Sigmoid colon (tissue), 7 donors: ENCODE results near the gene GAS2L1. TPM values are rescaled to one million over a fixed set of nuclear protein-coding genes. Genes with fewer than 3 reads are reported as not detected.

Experiments used
- DNase-seq: peaks from one replicate; pipeline ENCODE4 v3.0.0-alpha.2; 2019
- H3K27ac ChIP-seq, 4 donors: fragments of 200-600 bp; sonication (generic); one replicate each; pipeline ENCODE4 v1.5.1; 2016 to 2019; ENCODE audit warnings: mild to moderate bottlenecking in 1 of 4
- H3K27me3 ChIP-seq, 3 donors: fragments of 200-600 bp; sonication (generic); one replicate each; pipeline ENCODE4 v1.5.1; 2019; ENCODE audit warnings: mild to moderate bottlenecking in 1 of 3
- H3K36me3 ChIP-seq, 4 donors: fragments of 200-600 bp; sonication (generic); one replicate each; pipeline ENCODE4 v1.5.1; 2016 to 2019
- H3K4me1 ChIP-seq, 4 donors: fragments of 200-600 bp; sonication (generic); one replicate each; pipeline ENCODE4 v1.5.1; 2017 to 2019
- H3K4me3 ChIP-seq, 4 donors: fragments of 200-600 bp; sonication (generic); one replicate each; pipeline ENCODE4 v1.5.1; 2017 to 2019; ENCODE audit warnings: mild to moderate bottlenecking in 2 of 4, moderate library complexity in 1 of 4
- H3K9me3 ChIP-seq, 4 donors: fragments of 200-600 bp in 3 of 4; sonication (generic) in 3 of 4; one replicate each; pipeline versions ENCODE4 v1.5.1 to v1.6.1; 2013 to 2019
- CTCF ChIP-seq, 4 experiments: fragments of 450-650 bp in 3 of 4; fragments of 200-600 bp in 1 of 4; IDR thresholded peaks; one replicate each; pipeline ENCODE4 v1.5.1; 2016 to 2019; ENCODE audit warnings: antibody characterized with exemption in 4 of 4, mild to moderate bottlenecking in 3 of 4, moderate library complexity in 2 of 4
- EP300 ChIP-seq, 4 donors: sonication (generic); formaldehyde crosslinking; IDR thresholded peaks; one replicate each; pipeline ENCODE4 v1.6.1; 2017; ENCODE audit warnings: antibody characterized with exemption in 4 of 4
- POLR2A ChIP-seq, 2 donors: fragments of 450-650 bp; IDR thresholded peaks; one replicate each; pipeline ENCODE4 v1.6.1; 2016; ENCODE audit warnings: antibody characterized with exemption in 2 of 2, mild to moderate bottlenecking in 2 of 2, moderate library complexity in 2 of 2
- POLR2AphosphoS5 ChIP-seq, 4 donors: sonication (generic); formaldehyde crosslinking; IDR thresholded peaks; one replicate each; pipeline ENCODE4 v1.6.1; 2017; ENCODE audit warnings: antibody characterized with exemption in 4 of 4
- WGBS, 2 donors: extraction: QIAGEN DNeasy Blood & Tissue Kit; methylation state at CpG; one replicate each; pipeline ENCODE4 v1.1.7; 2013; 5-methylcytosine and 5-hydroxymethylcytosine counted together
- intact Hi-C: fragments of 100-400 bp; cut with DNase I; formaldehyde crosslinking; loops from one replicate; pipeline ENCODE4 v1.15.1; 2023
- polyA plus RNA-seq, 3 donors: library from polyadenylated mRNA; stranded (reverse); fragments of 200-250 nt; gene quantifications; one replicate each; pipeline ENCODE4 v1.2.3, GENCODE V29; 2013
- total RNA-seq, 4 donors: library from RNA; depleted of rRNA; stranded (reverse); fragments of >200 nt; gene quantifications; one replicate each; pipeline ENCODE4 v1.1.0, GENCODE V29; 2016
- donor health status: healthy with polysubstance abuse.
- donor health status: Bipolar disorder and iron deficiency.
- donor health status: healthy.

Gene GAS2L1
- total and polyA plus RNA-seq, 7 donors, result 12.0 to 27.5 (median 22.1) TPM

- WGBS, 2 donors, result 39 to 58% methylated on average over 1 of the region's 1 CpG
- Histone ChIP-seq H3K27me3 (peaks cover 10 to 12% (median 10%) of the 10 kb centered on the region in 3 donors), H3K27ac (no peak overlapping the region), H3K4me1 (peaks cover 0 to 5% (median 5%) of the 10 kb centered on the region in 4 donors), H3K4me3 (no peak overlapping the region), H3K9me3 (no peaks in the 10 kb centered on the region), H3K36me3 (no peaks in the 10 kb centered on the region)
- no peak for DNase-seq
- intact Hi-C loops, result no loop called here
- no peak for TF ChIP-seq POLR2A (IDR thresholded peaks at IDR 0.05)
- TF ChIP-seq EP300 (IDR thresholded peaks at IDR 0.05), result no peak
- TF ChIP-seq CTCF (IDR thresholded peaks at IDR 0.05), result no peak
- TF ChIP-seq POLR2AphosphoS5 (IDR thresholded peaks at IDR 0.05), result no peak
Measured at GRCh38 chr22:29320546-29320945, 14.1 kb downstream of the GAS2L1 start.

DNA sequence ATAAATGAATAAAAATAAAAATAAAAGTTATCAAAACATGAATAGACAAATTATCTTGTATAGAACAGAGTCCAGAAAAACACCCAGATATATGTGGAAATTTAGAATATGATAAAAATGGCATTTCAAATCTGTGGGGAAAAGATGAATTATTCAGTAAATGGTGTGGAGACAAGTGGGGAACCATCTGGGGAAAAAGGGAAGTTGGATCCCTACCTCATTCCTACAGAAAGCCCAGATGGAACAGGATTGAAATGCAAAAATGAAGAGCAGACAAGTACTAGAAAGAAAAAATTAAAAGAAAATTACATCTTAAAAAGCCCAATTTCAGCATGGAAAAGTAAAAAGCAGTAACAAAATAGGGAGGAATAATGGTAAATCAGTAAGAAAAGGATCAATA lies 17.2 kb downstream of the GAS2L1 start:
- peaks cover 0 to 25% (median 7%) of the 10 kb centered on the region in 4 donors for H3K36me3 ChIP-seq
- H3K4me3 ChIP-seq, result no peak overlapping the region
- no peak for TF ChIP-seq POLR2A (IDR thresholded peaks at IDR 0.05)
- TF ChIP-seq EP300 (IDR thresholded peaks at IDR 0.05), result no peak
- no peak for TF ChIP-seq POLR2AphosphoS5 (IDR thresholded peaks at IDR 0.05)
- TF ChIP-seq CTCF (IDR thresholded peaks at IDR 0.05), result no peak
- no peaks in the 10 kb centered on the region for H3K27me3 ChIP-seq
- DNase-seq, result no peak
- peaks cover 0 to 4% (median 0%) of the 10 kb centered on the region in 4 donors for H3K4me1 ChIP-seq
- intact Hi-C loops, result no loop called here
- H3K27ac ChIP-seq, result no peak overlapping the region
- no peaks in the 10 kb centered on the region for H3K9me3 ChIP-seq

GRCh38 chr22:29325356-29325755 lies 18.9 kb downstream of the GAS2L1 start:
- intact Hi-C loops, result no loop called here
- TF ChIP-seq POLR2AphosphoS5 (IDR thresholded peaks at IDR 0.05) (no peak), EP300 (IDR thresholded peaks at IDR 0.05) (no peak), CTCF (IDR thresholded peaks at IDR 0.05) (no peak), POLR2A (IDR thresholded peaks at IDR 0.05) (no peak)
- H3K27ac ChIP-seq, result no peak overlapping the region
- no peaks in the 10 kb centered on the region for H3K9me3 ChIP-seq
- H3K4me3 ChIP-seq, result no peak overlapping the region
- 83 to 87% methylated on average over 8 of the region's 8 CpGs for WGBS, 2 donors
- no peak for DNase-seq
- H3K27me3 ChIP-seq, result no peaks in the 10 kb centered on the region
- H3K4me1 ChIP-seq, result peaks cover 0 to 5% (median 0%) of the 10 kb centered on the region in 4 donors
- H3K36me3 ChIP-seq, result peaks cover 0 to 42% (median 15%) of the 10 kb centered on the region in 4 donors

GRCh38 chr22:29325785-29326315 lies 19.4 kb downstream of the GAS2L1 start:
- intact Hi-C loops, result no loop called here

GRCh38 chr22:29326481-29326880 lies 20.0 kb downstream of the GAS2L1 start:
- no peak overlapping the region for H3K27ac ChIP-seq
- no peak for DNase-seq
- H3K4me1 ChIP-seq, result peaks cover 0 to 16% (median 0%) of the 10 kb centered on the region in 4 donors
- H3K9me3 ChIP-seq, result no peaks in the 10 kb centered on the region
- no peaks in the 10 kb centered on the region for H3K27me3 ChIP-seq
- intact Hi-C loops, result no loop called here
- peaks cover 0 to 53% (median 19%) of the 10 kb centered on the region in 4 donors for H3K36me3 ChIP-seq
- 76 to 90% methylated on average over 10 of the region's 10 CpGs for WGBS, 2 donors
- H3K4me3 ChIP-seq, result no peak overlapping the region
- TF ChIP-seq EP300 (IDR thresholded peaks at IDR 0.05), result no peak
- TF ChIP-seq POLR2A (IDR thresholded peaks at IDR 0.05), result no peak
- no peak for TF ChIP-seq CTCF (IDR thresholded peaks at IDR 0.05)
- no peak for TF ChIP-seq POLR2AphosphoS5 (IDR thresholded peaks at IDR 0.05)

More at GRCh38 chr22:29325785-29326315, 19.4 kb downstream of the GAS2L1 start:
- Histone ChIP-seq H3K9me3 (no peaks in the 10 kb centered on the region), H3K27ac (no peak overlapping the region), H3K36me3 (peaks cover 0 to 47% (median 15%) of the 10 kb centered on the region in 4 donors), H3K27me3 (no peaks in the 10 kb centered on the region), H3K4me3 (no peak overlapping the region), H3K4me1 (peaks cover 0 to 10% (median 0%) of the 10 kb centered on the region in 4 donors)
- no peak for TF ChIP-seq EP300 (IDR thresholded peaks at IDR 0.05)
- no peak for TF ChIP-seq POLR2AphosphoS5 (IDR thresholded peaks at IDR 0.05)
- DNase-seq, result no peak
- 68 to 73% methylated on average over 9 of the region's 9 CpGs for WGBS, 2 donors
